ENCODE results near the gene MCRIP2.

DNA sequence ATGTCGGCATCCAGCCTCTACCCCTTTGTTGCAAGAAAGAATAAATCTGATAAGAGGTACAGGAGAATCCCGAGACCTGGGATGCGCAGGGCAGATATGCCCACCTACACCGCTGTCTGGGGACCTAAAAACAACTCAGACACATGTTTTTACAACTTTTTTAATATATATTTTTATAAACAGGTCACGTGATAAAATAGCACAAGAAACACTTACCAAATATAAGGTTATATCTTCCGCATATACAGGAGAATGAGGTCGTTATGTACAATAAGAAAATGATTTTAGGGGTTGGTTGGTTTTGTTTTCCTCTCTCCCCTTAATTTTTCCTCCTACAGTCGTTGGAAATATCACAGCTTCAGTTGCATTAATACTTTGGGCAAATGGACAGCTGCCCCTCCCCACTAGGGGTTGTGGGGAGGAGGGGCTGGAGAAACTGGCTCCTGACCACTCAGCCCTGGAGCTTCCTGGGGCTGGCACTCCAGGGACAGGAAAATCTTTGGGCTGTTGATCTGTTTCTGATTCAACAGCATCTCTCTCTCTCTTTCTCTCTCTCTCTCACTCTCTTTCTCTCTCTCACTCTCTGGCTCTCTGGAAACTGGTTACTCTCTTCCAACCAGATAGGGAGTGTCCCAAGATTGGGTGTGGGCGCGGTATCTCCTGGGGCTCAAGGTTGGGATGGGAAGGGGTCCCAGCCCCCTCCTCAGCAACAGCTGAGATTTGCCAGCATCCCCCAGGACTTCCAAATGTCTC lies 50.9 kb downstream of the MCRIP2 start:
- TF ChIP-seq, protein P1, sequence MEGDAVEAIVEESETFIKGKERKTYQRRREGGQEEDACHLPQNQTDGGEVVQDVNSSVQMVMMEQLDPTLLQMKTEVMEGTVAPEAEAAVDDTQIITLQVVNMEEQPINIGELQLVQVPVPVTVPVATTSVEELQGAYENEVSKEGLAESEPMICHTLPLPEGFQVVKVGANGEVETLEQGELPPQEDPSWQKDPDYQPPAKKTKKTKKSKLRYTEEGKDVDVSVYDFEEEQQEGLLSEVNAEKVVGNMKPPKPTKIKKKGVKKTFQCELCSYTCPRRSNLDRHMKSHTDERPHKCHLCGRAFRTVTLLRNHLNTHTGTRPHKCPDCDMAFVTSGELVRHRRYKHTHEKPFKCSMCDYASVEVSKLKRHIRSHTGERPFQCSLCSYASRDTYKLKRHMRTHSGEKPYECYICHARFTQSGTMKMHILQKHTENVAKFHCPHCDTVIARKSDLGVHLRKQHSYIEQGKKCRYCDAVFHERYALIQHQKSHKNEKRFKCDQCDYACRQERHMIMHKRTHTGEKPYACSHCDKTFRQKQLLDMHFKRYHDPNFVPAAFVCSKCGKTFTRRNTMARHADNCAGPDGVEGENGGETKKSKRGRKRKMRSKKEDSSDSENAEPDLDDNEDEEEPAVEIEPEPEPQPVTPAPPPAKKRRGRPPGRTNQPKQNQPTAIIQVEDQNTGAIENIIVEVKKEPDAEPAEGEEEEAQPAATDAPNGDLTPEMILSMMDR (conservative IDR thresholded peaks at IDR 0.05 in 1 of 2, IDR thresholded peaks at IDR 0.05 in 1 of 2; ENCODE audit: extremely low read depth in 1 of 2, insufficient read depth in 1 of 2, low read depth in 1 of 2, low read length in 2 of 2) = no peak
- TF ChIP-seq EZH2 (IDR thresholded peaks at IDR 0.05; ENCODE audit: borderline replicate concordance, low read length) = no peak

All from mammary epithelial cell (primary cell).